ENCODE results near the gene SLC35D3.

DNA sequence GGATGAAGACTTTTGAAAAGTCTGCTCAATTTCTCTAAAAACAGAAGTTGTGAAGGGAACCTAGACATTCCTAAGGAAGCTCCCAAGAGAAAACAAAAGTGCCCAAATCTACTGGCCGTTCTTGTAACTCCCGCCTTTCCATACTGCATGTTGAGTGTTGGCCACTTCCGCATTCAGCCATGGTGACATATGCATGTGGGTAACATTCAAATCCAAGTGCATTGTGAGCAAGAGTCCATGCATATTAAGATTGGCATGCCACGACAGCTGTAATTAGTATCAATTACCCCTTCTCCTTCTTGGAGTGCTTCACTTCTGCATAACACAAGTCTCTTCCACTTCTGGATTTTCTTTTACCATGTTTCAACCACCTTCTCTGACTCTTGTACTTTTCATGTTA is 8.4 kb downstream of the SLC35D3 start:
- no peak for TF ChIP-seq RAD51 (IDR thresholded peaks at IDR 0.05)
- TF ChIP-seq, protein P1, sequence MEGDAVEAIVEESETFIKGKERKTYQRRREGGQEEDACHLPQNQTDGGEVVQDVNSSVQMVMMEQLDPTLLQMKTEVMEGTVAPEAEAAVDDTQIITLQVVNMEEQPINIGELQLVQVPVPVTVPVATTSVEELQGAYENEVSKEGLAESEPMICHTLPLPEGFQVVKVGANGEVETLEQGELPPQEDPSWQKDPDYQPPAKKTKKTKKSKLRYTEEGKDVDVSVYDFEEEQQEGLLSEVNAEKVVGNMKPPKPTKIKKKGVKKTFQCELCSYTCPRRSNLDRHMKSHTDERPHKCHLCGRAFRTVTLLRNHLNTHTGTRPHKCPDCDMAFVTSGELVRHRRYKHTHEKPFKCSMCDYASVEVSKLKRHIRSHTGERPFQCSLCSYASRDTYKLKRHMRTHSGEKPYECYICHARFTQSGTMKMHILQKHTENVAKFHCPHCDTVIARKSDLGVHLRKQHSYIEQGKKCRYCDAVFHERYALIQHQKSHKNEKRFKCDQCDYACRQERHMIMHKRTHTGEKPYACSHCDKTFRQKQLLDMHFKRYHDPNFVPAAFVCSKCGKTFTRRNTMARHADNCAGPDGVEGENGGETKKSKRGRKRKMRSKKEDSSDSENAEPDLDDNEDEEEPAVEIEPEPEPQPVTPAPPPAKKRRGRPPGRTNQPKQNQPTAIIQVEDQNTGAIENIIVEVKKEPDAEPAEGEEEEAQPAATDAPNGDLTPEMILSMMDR (IDR thresholded peaks at IDR 0.05 in 2 of 3, conservative IDR thresholded peaks at IDR 0.05 in 1 of 3; ENCODE audit: control insufficient read depth in 2 of 3, extremely low read depth in 1 of 3, insufficient read depth in 1 of 3, low read depth in 3 of 3, low read length in 3 of 3), result no peak

Measured in GM12878 (cell line).